Measurements from ENCODE around the gene ERBB2. TPM values are rescaled to one million over a fixed set of nuclear protein-coding genes. Genes with fewer than 3 reads are reported as not detected.
A peak's percentile ranks its signal among the peaks of the same experiment; 100 is the strongest.

ERBB2 gene
- total and polyA plus RNA-seq, 9 of the 15 experiments (the other 6 are each of a cell fraction or from before 2014, with no cell fraction given): 0.74 to 5.6 (median 3.3) TPM

GRCh38 chr17:39722965-39723848 is 23.3 kb downstream of the ERBB2 start (continued):
- TF ChIP-seq ZBTB11 (CRISPR knock-in tag; IDR thresholded peaks at IDR 0.05) (no peak), TBP (optimal IDR thresholded peaks at IDR 0.05; ENCODE audit: low read depth, low read length) (peak; percentile 76), TAF1 (IDR thresholded peaks at IDR 0.05; ENCODE audit: control insufficient read depth, extremely low read depth, insufficient read depth, low read length, severe bottlenecking) (peak; percentile 64), ZNF263 (CRISPR knock-in tag; IDR thresholded peaks at IDR 0.05; ENCODE audit: borderline replicate concordance) (no peak), ZNF511 (CRISPR knock-in tag; IDR thresholded peaks at IDR 0.05) (no peak), ZNF224 (CRISPR knock-in tag; IDR thresholded peaks at IDR 0.05) (no peak), KDM5B (IDR thresholded peaks at IDR 0.05; ENCODE audit: insufficient replicate concordance, low read depth, low read length) (peak; percentile 3), FOXK1 (CRISPR knock-in tag; IDR thresholded peaks at IDR 0.05; ENCODE audit: borderline replicate concordance) (no peak), ZNF561 (CRISPR knock-in tag; conservative IDR thresholded peaks at IDR 0.05) (no peak), BMI1 (IDR thresholded peaks at IDR 0.05; ENCODE audit: low read length) (no peak), SAP30 (IDR thresholded peaks at IDR 0.05; ENCODE audit: borderline replicate concordance, insufficient read depth, low read depth, low read length, poor library complexity, severe bottlenecking) (no peak), POLR3G (IDR thresholded peaks at IDR 0.05; ENCODE audit: extremely low read depth, insufficient read length, insufficient replicate concordance) (no peak), TCF7 (IDR thresholded peaks at IDR 0.05; ENCODE audit: borderline replicate concordance) (no peak), MED1 (CRISPR knock-in tag; IDR thresholded peaks at IDR 0.05; ENCODE audit: borderline replicate concordance) (no peak), MIER1 (IDR thresholded peaks at IDR 0.05; ENCODE audit: low read depth) (no peak), NKRF (IDR thresholded peaks at IDR 0.05; ENCODE audit: borderline replicate concordance) (no peak), PRPF4 (IDR thresholded peaks at IDR 0.05; ENCODE audit: insufficient read depth, low read depth, low read length, poor library complexity, severe bottlenecking) (no peak), FOS (IDR thresholded peaks at IDR 0.05; ENCODE audit: extremely low read depth, insufficient read length) (no peak), IFI16 (CRISPR knock-in tag; IDR thresholded peaks at IDR 0.05) (no peak)
